Measurements from ENCODE around the gene EFHC2. TPM values are rescaled to one million over a fixed set of nuclear protein-coding genes. Genes with fewer than 3 reads are reported as not detected.

The EFHC2 gene
- polyA plus RNA-seq, 1 of the 3 experiments (the other 2 are of a cell fraction), result 0.03 TPM

DNA sequence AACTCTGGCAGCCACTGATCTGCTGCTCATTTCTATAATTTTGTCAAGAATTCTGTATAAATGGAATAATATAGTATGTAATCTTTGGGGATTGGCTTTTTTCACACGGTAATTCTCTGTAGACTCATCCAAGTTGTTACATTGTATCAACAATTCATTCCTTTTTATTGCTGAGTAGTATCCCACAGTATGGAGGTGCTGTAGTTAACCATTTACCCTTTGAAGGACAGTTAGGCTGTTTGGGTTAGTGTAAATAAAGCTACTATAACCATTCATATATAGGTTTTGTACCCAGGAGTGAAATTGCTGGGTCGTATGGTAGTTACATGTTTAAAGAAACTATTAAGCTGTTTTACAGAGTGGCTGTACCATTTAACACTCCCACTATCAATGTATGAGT lies 213.3 kb downstream of the EFHC2 start (continued):
- TF ChIP-seq RCOR1 (IDR thresholded peaks at IDR 0.05; ENCODE audit: low read length) (no peak), FOXM1 (IDR thresholded peaks at IDR 0.05; ENCODE audit: low read depth) (no peak), YY1 (IDR thresholded peaks at IDR 0.05; ENCODE audit: low read depth) (no peak)

GRCh38 chrX:44113337-44113736 lies 230.1 kb downstream of the EFHC2 start:
- Histone ChIP-seq H3K9me3 (no peaks in the 10 kb centered on the region), H3K27ac (ENCODE audit: low read depth in 2 of 2, low read length in 1 of 2) (no peak overlapping the region), H4K20me1 (ENCODE audit: insufficient read depth) (no peaks in the 10 kb centered on the region), H3K9ac (no peak overlapping the region), H3K9me2 (no peaks in the 10 kb centered on the region), H3K4me3 (ENCODE audit: low read depth in 2 of 2, low read length in 1 of 2) (no peak overlapping the region), H3K79me2 (ENCODE audit: insufficient read depth) (no peaks in the 10 kb centered on the region), H3K4me2 (no peak overlapping the region), H3K36me3 (replicated peaks in 1 of 2; ENCODE audit: control insufficient read depth in 1 of 2, insufficient read depth in 2 of 2, low read length in 1 of 2) (no peaks in the 10 kb centered on the region), H3K27me3 (ENCODE audit: insufficient read depth) (no peaks in the 10 kb centered on the region; the same call in 1 of the 2 replicates), H2AFZ (ENCODE audit: low read depth) (no peak overlapping the region), H3F3A (replicated peaks; ENCODE audit: insufficient read depth) (no peaks in the 10 kb centered on the region), H3K4me1 (ENCODE audit: control insufficient read depth in 1 of 2, insufficient read depth in 2 of 2, low read depth in 1 of 2, low read length in 1 of 2) (peaks cover 0 to 3% of the 10 kb centered on the region in 2 experiments; a peak in 1 of 4 replicates)
- DNase-seq, result no peak
- TF ChIP-seq NFIC (IDR thresholded peaks at IDR 0.05; ENCODE audit: borderline replicate concordance) (no peak), ELF1 (IDR thresholded peaks at IDR 0.05) (no peak), RFX5 (IDR thresholded peaks at IDR 0.05; ENCODE audit: low read length) (no peak), EZH2phosphoT487 (IDR thresholded peaks at IDR 0.05; ENCODE audit: borderline replicate concordance, low read depth) (no peak), FOSL2 (IDR thresholded peaks at IDR 0.05; ENCODE audit: borderline replicate concordance, low read depth) (no peak), GABPA (IDR thresholded peaks at IDR 0.05; ENCODE audit: low read depth) (no peak), CHD2 (IDR thresholded peaks at IDR 0.05; ENCODE audit: low read length, partially characterized antibody) (no peak), POLR2AphosphoS5 (IDR thresholded peaks at IDR 0.05; ENCODE audit: low read depth, low read length) (no peak), RAD21 (IDR thresholded peaks at IDR 0.05; ENCODE audit: low read length) (no peak), MXI1 (IDR thresholded peaks at IDR 0.05; ENCODE audit: low read depth, low read length) (no peak), SIN3A (IDR thresholded peaks at IDR 0.05; ENCODE audit: borderline replicate concordance, low read depth, low read length) (no peak), FOXM1 (IDR thresholded peaks at IDR 0.05; ENCODE audit: low read depth) (no peak), GATA2 (CRISPR knock-in tag; IDR thresholded peaks at IDR 0.05) (no peak), MEF2A (IDR thresholded peaks at IDR 0.05; ENCODE audit: borderline replicate concordance, low read depth) (no peak), IRF3 (IDR thresholded peaks at IDR 0.05; ENCODE audit: low read depth, low read length) (no peak), TEAD4 (IDR thresholded peaks at IDR 0.05; ENCODE audit: borderline replicate concordance, insufficient read depth) (no peak)
- TF ChIP-seq, protein P1, sequence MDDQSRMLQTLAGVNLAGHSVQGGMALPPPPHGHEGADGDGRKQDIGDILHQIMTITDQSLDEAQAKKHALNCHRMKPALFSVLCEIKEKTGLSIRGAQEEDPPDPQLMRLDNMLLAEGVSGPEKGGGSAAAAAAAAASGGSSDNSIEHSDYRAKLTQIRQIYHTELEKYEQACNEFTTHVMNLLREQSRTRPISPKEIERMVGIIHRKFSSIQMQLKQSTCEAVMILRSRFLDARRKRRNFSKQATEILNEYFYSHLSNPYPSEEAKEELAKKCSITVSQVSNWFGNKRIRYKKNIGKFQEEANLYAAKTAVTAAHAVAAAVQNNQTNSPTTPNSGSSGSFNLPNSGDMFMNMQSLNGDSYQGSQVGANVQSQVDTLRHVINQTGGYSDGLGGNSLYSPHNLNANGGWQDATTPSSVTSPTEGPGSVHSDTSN (IDR thresholded peaks at IDR 0.05), result no peak
- POLR2A ChIA-PET, result no interaction called here
- CTCF ChIA-PET, result no interaction called here
- WGBS (ENCODE audit: low lambda C conversion rate), result 44% methylated on average over 2 of the region's 2 CpGs

Data from SK-N-SH (cell line).